Lung microvascular endothelial cell (primary cell): ENCODE measurements around the gene CORO1A. TPM values are rescaled to one million over a fixed set of nuclear protein-coding genes. Genes with fewer than 3 reads are reported as not detected.
"Not testable (repeated sequence)": the region's sequence is repeated elsewhere in the genome, so short reads cannot be mapped to it uniquely, and the experiment has no call there.

Experiments
- DNase-seq, 2 donors: peaks; one replicate each; pipeline versions ENCODE4 v3.0.0 to v3.0.0-alpha.2; 2010; ENCODE audit warnings: low read depth in 2 of 2
- total RNA-seq: library from RNA; depleted of rRNA; stranded (reverse); fragments of >200 nt; gene quantifications from 2 replicates; pipeline ENCODE4 v1.2.1, GENCODE V29; 2014

CORO1A gene
- total RNA-seq, result 0.79 and 1.5 TPM in 2 replicates

DNA sequence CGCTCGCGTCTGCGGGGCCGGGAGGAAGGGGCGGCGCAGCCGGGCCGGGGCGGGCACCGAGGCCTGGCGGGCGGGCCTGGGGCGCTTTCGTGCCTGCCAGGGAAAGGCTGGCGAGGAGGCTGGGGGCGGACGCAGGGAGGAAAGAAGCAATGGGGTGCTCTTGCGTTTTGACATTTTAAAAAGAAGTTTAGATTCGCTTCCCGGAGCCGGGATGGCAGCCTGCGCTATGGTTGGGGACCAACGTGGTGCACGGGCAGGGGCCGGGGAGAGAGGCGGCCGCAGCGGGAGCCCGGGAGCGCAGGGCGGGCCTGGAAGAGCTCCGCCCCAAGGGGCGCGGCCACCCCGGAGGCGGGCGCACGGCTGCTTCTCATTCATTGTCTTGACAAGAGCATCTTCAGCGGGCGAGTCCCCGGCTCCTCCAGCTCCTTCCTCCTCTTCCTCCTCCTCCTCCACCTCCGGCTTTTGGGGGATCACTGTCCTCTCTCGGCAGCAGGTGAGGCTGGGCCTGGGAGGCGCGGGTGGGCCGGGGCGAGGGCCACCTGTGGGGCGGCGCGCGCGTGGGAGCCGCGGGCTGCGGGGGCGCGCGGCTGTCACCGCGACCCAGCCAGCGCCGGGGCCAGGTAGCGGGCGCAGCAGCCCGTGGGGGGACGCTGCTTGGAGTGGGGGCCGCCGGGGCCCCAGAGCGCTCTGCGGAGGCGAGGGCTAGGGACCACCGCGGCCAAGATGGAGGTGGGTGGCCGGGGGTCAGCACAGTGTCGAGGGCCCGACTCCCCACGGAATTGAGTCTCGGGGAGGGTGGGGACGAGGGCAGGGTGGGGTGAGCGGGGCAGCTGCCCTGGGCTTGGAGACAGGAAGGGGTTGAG lies at the start of gene CORO1A:
TSS of gene CORO1A (plus strand) at position 370 of the 863 bp plus-strand sequence. CDS start 1,608 bp downstream, outside the sequence.
- peak; percentile 69 to 70 for DNase-seq

- no peak for DNase-seq
These were observed 46.3 kb upstream of the CORO1A start for GRCh38 chr16:30136971-30137605.

GRCh38 chr16:30137897-30138296 lies 45.5 kb upstream of the CORO1A start:
- DNase-seq, result no peak

DNA sequence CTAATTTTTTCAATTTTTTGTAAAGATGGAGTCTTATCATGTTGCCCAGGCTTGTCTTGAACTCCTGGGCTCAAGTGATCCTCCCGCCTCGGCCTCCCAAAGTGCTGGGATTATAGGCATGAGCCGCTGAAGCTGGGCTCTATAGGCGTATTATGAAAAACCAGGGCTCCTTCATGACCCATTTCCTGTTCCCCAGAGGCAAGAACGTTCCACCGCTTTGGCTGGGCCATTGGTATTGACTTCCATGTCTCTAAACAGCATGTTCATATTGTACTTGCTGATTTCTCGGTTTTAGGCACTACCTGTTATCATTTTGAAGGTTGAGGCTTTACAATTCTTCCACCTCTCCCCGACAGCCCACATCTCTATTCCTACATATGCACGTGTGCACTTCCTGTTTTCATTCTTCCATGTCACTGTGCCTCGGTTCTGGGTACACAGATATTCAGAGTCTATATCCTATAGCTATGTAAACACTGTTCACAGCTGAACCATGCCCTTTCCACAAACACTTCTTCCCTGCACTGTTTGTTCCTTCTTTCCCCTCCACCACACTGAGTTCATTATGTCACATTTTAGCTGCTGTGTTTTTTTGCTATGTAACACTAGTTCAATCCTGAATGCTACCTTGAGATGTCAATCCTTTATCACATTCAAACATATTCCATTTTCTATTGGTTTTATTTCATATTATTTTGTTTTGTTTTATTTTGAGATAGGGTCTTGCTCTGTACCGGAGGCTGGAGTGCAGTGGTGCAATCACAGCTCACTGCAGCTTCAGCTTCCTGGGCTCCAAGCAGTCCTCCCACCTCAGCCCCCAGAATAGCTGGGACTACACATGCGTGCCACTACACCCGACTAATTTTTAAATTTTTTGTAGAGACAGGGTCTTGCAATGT lies 43.6 kb upstream of the CORO1A start:
- DNase-seq, result no peak

- DNase-seq, result no peak
These were observed 41.7 kb upstream of the CORO1A start for GRCh38 chr16:30141750-30142149.

GRCh38 chr16:30142672-30143346 lies 40.6 kb upstream of the CORO1A start:
- DNase-seq, result no peak

DNA sequence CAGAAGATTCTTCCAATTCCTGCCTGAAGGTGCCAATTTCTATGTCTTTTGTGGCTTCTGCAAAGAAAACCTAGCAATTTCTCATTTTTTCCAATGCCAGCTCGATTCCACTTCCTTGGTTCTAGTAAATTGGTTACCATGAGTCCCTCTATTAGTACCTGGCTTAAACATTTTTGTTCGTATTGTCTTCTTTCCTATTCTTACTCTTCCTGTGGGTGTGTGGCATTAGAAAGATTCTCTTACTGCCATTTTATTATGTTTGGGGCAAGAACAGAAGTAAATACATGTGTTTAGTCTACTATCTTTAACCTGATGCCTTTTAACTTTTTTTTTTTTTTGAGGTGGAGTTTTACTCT lies 40.1 kb upstream of the CORO1A start:
- no peak for DNase-seq

DNA sequence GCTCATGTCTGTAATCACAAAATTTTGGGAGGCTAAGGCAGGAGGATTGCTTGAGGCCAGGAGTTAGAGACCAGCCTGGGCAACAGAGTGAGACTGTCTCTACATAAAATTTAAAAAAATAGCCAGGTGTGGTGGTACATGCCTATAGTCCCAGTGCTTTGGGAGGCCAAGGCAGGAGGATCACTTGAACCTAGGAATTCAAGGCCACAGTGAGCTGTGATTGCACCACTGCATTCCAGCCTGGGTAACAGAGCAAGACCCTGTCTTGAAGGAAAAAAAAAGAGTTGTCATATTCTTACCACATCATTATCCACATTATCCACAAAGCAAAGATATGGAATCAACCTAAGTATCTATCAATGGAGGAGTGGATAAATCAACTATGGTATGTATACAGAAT lies 39.4 kb upstream of the CORO1A start:
- DNase-seq, result no peak

- DNase-seq, result no peak
These were observed 38.5 kb upstream of the CORO1A start for GRCh38 chr16:30144917-30145316.

DNA sequence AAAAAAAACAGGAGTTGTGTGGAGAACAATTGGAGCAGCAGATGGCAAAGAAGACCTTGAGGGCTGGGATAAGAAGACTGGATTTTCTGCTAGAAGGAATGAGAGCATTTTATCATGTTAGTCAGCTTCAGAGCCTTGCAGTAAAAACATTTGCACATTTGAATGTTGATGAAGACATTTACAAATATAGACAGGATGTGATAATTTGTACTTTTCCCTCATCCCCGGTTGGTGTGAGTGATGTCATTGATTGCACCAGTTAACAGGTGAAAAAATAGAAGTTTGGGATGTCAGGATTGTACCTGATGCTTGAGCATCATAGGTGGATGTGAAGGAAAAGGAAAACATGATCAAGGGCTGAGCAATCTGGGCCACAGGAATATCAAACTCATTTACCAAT lies 37.7 kb upstream of the CORO1A start:
- DNase-seq, result no peak

GRCh38 chr16:30147843-30148510 lies 35.4 kb upstream of the CORO1A start:
- DNase-seq, result no peak

DNA sequence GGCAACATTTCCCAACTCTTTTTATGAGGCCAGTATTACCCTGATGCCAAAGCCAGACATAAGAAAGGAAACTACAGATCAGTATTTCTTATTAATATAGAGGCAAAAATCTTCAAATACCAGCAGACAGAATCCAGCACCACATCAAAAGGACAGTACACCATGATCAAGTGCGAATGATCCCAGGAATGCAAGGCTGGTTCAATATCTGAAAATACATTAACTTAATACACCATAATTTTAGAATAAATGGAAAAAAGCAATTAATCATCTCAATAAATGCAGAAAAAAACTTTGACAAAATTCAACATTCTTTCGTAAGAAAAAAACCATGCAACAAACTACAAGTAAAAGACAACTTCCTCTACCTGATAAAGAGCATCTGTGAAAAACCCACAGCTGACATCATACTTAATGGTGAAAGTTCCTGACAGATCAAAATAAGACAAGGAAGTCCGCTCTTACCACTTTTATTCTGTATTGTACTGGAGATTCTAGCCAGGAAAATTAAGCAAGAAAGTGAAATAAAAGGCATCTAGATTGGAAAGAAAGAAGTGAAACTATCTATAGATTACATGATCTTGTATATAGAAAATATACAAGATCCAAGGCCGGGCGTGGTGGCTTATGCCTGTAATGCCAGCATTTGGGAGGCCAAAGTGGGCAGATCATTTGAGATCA lies 34.0 kb upstream of the CORO1A start:
- no peak for DNase-seq

- no peak for DNase-seq
These were observed 32.3 kb upstream of the CORO1A start for GRCh38 chr16:30151091-30151490.

DNA sequence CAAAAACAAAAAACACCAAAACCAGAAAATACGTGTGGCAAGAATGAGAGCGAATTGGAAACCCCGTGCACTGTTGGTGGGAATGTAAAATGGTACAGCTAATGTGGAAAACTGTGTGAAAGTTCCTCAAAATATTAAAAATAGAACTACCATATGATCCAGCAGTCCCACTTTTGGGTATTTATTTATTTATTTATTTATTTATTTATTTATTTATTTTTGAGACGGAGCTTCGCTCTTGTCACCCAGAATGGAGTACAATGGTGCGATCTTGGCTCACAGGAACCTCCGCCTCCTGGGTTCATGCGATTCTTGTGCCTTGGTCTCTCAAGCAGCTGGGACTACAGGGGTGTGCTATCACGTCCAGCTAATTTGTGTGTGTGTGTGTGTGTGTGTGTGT lies 30.9 kb upstream of the CORO1A start:
- no peak for DNase-seq

DNA sequence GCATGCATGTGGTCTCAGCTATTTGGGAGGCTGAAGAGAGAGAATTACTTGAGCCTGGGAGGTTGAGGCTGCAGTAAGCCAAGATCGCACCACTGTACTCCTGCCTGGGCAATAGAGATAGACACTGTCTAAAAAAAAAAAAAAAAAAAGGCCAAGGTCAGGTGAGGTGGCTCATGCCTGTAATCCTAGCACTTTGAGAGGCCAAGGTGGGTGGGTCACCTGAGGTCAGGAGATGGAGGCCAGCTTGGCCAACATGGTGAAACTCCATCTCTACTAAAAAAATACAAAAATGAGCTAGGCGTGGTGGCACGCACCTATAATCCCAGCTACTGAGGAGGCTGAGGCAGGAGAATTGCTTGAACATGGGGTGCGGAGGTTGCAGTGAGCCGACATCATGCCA lies 28.2 kb upstream of the CORO1A start:
- no peak for DNase-seq

DNA sequence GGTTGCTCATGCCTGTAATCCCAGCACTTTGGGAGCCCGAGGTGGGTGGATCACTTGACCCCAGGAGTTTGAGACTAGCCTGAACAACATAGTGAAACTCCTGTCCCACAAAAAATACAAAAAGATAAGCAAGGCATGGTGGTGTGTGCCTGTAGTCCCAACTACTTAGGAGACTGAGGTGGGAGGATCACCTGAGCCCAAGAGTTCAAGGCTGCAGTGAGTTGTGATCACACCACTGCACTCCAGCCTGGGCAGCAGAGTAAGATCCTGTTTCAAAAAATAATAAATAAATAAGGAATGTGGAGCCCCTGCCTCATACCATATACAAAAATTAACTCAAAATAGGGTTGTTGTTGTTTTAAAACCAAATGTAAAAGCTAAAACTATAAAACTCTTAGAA lies 26.2 kb upstream of the CORO1A start:
- DNase-seq, result no peak

DNA sequence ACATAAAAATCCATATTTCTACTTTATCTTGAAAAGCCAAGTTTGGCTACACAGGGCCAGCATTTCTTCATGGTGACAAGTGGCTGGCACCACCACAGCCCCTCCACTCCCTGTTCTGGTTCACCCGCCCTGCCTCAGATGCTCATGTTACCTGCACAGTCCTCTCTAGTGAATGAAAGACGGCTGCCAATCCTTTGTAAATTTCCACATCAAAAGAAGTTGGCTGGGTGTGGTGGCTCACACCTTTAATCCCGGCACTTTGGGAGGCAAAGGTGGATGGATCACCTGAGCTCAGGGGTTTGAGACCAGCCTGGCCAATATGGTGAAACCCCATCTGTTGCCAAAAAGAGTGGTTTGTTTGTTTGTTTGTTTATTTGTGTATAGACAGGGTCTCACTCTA lies 19.9 kb upstream of the CORO1A start:
- no peak for DNase-seq

GRCh38 chr16:30166202-30166902 lies 17.1 kb upstream of the CORO1A start:
- DNase-seq, result no peak

DNA sequence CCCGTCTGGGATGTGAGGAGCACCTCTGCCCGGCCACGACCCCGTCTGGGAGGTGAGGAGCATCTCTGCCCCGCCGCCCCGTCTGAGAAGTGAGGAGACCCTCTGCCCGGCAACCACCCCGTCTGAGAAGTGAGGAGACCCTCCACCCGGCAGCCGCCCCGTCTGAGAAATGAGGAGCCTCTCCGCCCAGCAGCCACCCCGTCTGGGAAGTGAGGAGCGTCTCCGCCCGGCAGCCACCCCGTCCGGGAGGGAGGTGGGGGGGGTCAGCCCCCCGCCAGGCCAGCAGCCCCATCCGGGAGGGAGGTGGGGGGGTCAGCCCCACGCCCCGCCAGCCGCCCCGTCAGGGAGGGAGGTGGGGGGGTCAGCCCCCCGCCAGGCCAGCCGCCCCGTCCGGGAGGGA lies 14.7 kb upstream of the CORO1A start:
- not testable (repeated sequence) for DNase-seq

DNA sequence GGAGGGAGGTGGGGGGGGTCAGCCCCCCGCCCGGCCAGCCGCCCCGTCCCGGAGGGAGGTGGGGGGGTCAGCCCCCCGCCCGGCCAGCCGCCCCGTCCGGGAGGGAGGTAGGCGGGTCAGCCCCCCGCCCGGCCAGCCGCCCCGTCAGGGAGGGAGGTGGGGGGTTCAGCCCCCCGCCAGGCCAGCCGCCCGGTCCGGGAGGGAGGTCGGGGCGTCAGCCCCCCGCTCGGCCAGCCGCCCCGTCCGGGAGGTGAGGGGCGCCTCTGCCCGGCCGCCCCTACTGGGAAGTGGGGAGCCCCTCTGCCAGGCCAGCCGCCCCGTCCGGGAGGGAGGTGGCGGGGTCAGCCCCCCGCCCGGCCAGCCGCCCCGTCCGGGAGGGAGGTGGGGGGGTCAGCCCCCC lies 14.0 kb upstream of the CORO1A start:
- not testable (repeated sequence) for DNase-seq
